DMS153 (cell line): ENCODE measurements around the gene S100A6.
"Not testable (repeated sequence)": the region's sequence is repeated elsewhere in the genome, so short reads cannot be mapped to it uniquely, and the experiment has no call there.

Experiments
- DNase-seq: peaks from one replicate; lab custom pipeline; 2025; lab: John Stamatoyannopoulos, UW

S100A6 gene

DNA sequence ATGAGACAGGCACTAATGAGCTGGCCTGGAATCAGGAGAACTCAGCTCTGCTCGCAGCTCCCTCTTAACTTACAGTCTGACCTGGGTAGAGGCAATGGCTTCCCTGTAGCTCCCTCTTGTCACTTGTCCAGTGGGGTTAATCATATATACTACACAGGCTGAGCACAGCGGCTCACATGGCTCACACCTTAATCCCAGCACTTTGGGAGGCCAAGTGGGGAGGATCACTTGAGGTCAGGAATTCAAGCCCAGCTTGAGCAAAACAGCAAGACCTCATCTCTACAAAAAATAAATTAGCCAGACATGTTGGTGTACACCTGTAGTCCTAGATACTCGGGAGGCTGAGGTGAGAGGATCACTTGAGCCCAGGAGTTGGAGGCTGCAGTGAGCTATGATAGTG lies 4.2 kb downstream of the S100A6 start:
- no peak for DNase-seq

DNA sequence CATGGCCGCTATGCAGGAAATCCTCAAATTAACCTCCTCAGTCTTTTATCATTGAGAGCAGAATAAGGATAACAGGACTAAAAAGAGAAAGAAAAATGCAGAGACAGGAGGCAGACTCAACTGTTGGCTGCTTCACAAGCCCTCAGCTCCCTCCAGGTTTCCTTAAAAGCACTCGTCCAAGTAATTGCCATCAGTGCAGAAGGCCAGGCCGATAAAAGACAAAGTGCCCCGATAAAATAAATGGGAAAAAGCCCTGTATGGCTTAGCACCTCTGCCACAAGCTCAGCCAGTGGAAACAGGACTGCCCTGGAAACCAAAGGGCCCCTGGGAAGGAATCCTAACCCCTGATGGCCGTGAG lies 8.1 kb downstream of the S100A6 start:
- DNase-seq = no peak

GRCh38 chr1:153527023-153527682 lies 8.6 kb downstream of the S100A6 start:
- no peak for DNase-seq

DNA sequence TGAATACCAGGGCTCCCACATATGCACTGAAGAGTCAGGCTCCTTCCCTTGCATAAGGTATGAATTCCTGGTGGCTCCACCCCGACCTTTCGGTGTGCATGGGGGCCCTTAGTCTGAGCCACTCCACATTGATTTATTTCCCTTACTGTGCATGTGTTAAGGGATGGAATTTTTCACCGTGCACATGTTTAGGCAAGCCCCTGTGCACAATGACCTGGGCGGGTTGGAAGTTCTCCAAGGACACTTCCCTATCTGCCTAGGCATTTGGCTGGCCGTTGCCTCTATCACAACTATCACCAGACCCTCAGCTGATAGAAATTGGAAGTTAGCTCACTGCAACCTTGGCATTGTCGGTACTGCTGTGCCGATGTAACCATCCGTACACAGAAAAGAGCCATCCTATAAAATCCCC lies 9.7 kb downstream of the S100A6 start:
- peak; percentile 93 for DNase-seq

GRCh38 chr1:153525088-153525728 lies 10.6 kb downstream of the S100A6 start:
- no peak for DNase-seq

GRCh38 chr1:153522353-153523048 lies 13.3 kb downstream of the S100A6 start:
- DNase-seq = not testable (repeated sequence)

DNA sequence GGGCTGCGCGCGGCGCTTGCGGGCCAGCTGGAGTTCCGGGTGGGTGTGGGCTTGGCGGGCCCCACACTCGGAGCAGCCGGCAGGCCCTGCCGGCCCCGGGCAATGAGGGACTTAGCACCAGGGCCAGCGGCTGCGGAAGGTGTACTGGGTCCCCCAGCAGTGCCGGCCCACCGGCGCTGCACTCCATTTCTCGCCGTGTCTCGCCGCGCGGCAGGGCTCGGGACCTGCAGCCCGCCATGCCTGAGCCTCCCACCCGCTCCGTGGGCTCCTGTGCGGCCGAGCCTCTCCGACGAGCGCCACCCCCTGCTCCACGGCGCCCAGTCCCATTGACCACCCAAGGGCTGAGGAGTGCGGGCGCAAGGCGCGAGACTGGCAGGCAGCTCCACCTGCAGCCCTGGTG lies 14.0 kb downstream of the S100A6 start:
- DNase-seq = not testable (repeated sequence)

- DNase-seq = no peak
Measured at GRCh38 chr1:153520818-153521476, 14.8 kb downstream of the S100A6 start.

DNA sequence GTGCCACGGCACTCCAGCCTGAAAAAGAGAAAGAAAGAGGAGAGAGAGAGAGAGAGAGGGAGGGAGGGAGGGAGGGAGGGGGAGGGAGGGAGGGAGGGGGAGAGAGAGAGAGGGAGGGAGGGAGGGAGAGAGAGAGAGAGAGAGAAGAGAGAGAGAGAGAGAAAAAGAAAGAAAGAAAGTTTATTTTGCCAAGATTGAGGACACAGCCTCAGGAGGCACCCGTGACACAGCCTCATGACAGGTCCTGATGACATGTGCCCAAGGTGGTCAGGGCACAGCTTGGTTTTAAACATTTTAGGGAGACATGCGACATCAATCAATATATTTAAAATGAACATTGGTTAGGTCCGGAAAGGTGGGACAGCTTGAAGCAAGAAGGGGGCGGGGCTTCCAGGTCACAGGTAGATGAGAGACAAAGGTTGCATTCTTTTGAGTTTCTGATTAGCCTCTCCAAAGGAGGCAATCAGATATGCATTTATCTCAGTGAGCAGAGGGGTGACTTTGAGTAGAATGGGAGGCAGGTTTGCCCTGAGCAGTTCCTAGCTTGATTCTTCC lies 15.6 kb downstream of the S100A6 start:
- DNase-seq = not testable (repeated sequence)

DNA sequence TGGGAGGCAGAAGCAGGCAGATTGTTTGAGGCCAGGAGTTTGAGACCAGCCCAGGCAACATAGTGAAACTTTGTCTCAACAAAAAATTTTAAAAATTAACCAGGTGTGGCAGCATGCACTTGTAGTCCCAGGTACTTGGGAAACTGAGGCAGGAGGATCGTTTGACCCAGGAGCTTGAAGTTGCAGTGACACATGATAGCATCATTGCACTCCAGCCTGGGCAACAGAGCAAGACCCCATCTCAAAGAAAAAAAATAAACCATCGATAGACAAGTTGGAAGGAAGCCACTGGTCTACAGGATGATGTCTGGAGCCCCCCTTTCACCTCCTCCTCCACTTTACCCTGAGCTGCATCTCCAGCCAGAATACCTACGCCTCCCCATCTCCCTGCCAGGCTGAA lies 16.5 kb downstream of the S100A6 start:
- no peak for DNase-seq

DNA sequence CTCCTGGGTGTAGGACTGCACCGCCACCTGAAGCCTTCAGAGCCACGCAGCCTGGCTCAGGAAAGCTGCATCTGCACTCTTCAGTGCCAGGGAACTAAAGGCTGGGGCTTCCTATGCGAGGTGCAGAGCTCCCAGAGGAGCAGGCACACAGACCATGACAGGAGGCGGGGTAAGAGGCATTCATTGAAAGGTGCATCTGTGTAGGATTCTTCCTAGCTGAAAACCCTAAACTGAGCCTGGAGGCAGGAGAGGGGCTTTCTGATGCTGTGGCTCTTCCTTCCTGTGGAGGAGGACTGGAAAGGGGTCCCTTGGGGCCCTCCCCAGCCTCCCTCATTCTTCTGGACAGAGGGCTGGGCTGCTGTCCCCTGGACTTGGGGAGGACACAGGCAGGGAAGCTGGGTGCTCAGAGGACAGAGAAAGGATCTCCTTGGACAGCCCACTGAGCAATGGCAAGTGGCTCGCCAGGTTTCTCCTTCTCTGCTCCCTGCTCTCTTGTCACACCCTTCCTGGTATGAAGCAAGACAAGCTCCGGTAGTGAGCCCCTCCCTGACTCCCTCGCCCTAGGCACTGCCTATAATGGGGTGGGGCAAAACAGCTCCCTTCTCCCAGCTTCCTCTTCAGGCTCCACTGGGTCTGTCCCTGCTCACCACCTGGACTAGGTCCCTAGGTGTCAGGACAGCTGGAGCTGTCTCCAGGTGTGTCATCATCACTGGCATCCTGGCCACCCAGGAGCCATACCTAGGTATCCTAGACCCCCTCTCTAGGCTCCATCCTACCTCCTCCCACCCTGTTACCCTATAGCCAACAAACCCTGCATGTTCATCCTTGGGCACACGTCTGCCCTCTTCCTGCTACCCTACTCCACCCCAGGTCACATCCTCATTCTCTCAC lies 20.0 kb downstream of the S100A6 start:
- peak; percentile 91 for DNase-seq

DNA sequence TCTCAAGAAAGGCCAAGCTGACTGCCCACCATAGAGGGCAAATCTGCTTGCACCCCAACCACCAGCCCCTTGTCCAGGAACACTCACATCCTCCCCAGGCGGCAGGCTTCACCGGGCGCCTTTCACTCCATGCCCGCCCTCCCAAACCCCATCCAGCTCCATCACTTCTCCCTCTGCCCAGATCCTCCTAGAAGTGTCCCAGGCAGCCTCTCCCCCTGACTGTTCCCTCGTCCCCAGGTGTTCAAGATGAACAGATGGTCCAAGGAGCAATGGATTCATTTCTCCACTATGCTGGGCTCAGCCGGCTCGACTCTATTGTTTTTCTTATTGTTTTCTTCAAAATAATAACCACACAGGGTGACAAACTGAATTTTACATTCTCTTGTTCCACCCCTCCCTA lies 22.1 kb downstream of the S100A6 start:
- no peak for DNase-seq

DNA sequence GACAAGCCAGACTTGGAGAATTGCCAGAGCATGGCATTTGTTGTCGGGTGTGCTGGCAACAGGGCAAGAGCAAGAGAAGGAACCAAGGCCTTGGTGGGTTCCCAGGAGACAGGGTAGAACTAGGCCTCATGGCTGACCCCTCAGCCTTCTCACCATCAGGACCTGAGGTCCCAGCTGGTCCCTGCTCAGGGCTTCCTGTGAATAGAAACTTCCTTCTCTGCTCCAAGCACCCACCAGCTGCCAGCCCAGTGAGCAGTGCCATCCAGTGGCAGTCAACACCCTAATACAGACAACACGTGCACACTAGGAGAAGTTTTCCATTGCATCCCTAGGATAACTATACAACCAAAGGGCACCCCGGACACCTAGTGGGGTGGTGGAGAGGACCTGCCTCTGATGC lies 22.8 kb downstream of the S100A6 start:
- DNase-seq = peak; percentile 68

DNA sequence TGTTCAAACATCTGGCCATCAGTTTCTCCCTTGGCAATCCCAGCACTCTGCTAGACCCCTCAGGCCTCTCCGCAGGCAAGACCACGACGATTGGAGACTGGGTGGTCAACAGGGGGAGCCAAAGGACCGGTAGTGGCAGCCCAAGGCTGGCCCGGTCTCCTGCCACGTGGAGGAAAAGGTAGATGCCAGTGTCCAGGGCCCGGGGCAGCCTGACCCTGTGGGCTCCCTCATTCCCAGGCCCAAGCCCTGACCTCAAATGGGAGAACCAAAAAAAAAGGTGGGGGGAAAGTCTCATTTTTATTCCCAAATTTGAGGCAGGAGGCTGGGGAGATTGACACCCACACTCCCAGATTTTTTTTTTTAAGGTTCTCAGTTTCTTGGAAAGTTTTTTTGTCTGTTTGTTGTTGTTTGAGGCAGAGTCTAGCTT lies 24.8 kb downstream of the S100A6 start:
- DNase-seq = peak; percentile 57

GRCh38 chr1:153509729-153510354 lies 25.9 kb downstream of the S100A6 start:
- no peak for DNase-seq

DNA sequence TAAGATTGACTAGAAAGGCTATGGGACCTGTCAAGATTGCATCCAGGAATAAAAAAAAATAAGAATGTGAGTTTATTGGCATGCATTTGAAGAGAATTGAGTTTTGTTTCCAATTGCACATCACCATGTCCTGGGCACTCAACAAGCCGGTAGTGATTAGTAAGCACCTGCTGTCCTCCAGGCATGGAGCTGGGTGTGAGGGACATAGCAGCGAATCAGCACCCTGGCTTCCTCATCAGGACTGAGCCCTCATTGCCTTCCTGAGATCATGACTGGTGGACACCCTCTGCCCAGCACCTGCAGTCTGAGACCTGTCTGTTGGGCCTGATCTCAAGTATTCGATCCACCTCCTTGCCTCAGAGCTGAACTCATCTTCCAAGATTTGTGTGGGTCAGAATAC lies 26.8 kb downstream of the S100A6 start:
- no peak for DNase-seq

DNA sequence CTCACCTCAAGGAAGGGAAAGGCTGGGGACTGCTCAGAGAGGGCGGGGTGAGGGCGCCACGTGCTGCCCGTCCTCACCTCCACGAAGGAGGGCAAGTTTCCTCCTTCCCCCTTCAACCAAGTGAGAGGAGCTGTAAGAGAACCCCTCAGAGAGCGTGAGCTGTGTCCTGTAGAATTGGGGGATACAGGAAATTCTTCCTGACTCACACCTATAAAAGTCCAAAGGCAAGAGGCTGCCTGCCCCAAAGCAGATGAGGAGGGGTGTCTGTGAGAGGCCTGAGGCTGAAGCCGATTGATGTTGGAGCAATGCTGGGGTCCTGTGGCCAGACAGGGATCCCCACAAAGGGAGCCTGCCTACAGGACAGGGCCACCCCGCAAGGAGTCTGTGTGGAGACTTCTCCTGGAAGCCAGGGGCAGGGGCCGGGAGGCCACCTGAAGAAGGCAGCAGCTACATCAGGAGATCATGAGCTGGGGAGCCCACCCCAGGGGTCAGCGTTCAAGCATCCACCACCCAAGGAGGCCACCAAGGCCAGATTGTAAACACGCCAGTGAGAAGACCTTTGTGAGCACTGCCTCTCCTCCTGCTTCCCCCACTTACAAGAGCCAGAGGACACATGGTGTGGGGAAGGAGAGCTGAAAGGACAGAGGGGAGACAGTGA lies 27.7 kb downstream of the S100A6 start:
- DNase-seq = no peak

- DNase-seq = no peak
Measured at GRCh38 chr1:153506831-153507413, 28.9 kb downstream of the S100A6 start.

GRCh38 chr1:153506386-153506785 lies 29.4 kb downstream of the S100A6 start:
- no peak for DNase-seq

DNA sequence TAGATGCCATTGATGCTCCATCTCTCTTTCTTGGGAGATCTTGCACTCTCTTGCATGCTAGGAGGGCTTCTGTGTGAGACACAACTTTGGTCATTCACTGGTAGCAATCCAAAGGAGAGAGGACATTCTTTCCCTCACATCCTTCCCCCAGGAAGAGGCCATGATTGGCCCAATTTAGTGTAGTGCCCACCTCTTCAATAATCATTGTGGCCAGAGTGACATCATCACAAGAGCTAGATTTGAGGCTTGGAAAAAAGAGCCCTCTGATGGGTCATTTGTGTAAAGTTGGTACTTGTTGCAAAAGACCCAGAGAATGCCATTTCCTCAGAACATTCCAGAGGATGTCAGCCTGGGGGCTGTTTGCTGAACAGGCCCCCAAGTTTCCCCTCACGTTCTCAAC lies 30.2 kb downstream of the S100A6 start:
- DNase-seq = no peak
